WTC11 (cell line): ENCODE data around the gene NINJ2.

Source experiments
- ATF2 ChIP-seq: sonication (generic); formaldehyde crosslinking; IDR thresholded peaks from 2 replicates; pipeline ENCODE4 v1.8.1; 2022; ENCODE audit warnings: low read depth, missing genetic modification reagents, borderline replicate concordance
- CBFB ChIP-seq: sonication (generic); formaldehyde crosslinking; IDR thresholded peaks from 2 replicates; pipeline ENCODE4 v1.8.1; 2022; ENCODE audit warnings: mild to moderate bottlenecking, low read depth, missing genetic modification reagents
- CREM ChIP-seq: sonication (generic); formaldehyde crosslinking; IDR thresholded peaks from 2 replicates; pipeline ENCODE4 v1.8.1; 2022; ENCODE audit warnings: mild to moderate bottlenecking, missing genetic modification reagents, moderate library complexity
- CTCF ChIP-seq: fragments of 200-600 bp; IDR thresholded peaks from 2 replicates; pipeline ENCODE4 v1.8.0; 2022; ENCODE audit warnings: antibody characterized with exemption
- E2F4 ChIP-seq: sonication (generic); formaldehyde crosslinking; IDR thresholded peaks from 2 replicates; pipeline ENCODE4 v1.8.1; 2022; ENCODE audit warnings: low read depth, mild to moderate bottlenecking, moderate library complexity, missing genetic modification reagents, borderline replicate concordance
- ERG ChIP-seq: fragments of 250-450 bp; sonication (Bioruptor Pico); IDR thresholded peaks from 2 replicates; pipeline ENCODE4 v1.8.0; 2021; ENCODE audit warnings: mild to moderate bottlenecking
- JUN ChIP-seq: sonication (generic); formaldehyde crosslinking; IDR thresholded peaks from 2 replicates; pipeline ENCODE4 v1.8.0; 2023; ENCODE audit warnings: mild to moderate bottlenecking, missing genetic modification reagents
- KAT7 ChIP-seq: sonication (generic); formaldehyde crosslinking; IDR thresholded peaks from 2 replicates; pipeline ENCODE4 v1.8.1; 2023; ENCODE audit warnings: missing genetic modification reagents, mild to moderate bottlenecking, borderline replicate concordance
- USF2 ChIP-seq: sonication (generic); formaldehyde crosslinking; IDR thresholded peaks from 2 replicates; pipeline ENCODE4 v1.8.1; 2023; ENCODE audit warnings: mild to moderate bottlenecking, missing genetic modification reagents, moderate library complexity
- ZBTB21 ChIP-seq: sonication (generic); formaldehyde crosslinking; IDR thresholded peaks from 2 replicates; pipeline ENCODE4 v1.8.1; 2023; ENCODE audit warnings: mild to moderate bottlenecking, missing genetic modification reagents, borderline replicate concordance
- ZNF121 ChIP-seq: sonication (generic); formaldehyde crosslinking; IDR thresholded peaks from 2 replicates; pipeline ENCODE4 v1.8.0; 2023; ENCODE audit warnings: missing genetic modification reagents
- ZNF317 ChIP-seq: sonication (generic); formaldehyde crosslinking; IDR thresholded peaks from 2 replicates; pipeline ENCODE4 v1.8.1; 2023; ENCODE audit warnings: low read depth, mild to moderate bottlenecking, moderate library complexity, missing genetic modification reagents, borderline replicate concordance

GRCh38 chr12:675562-675961, 12.3 kb upstream of the NINJ2 start:
- TF ChIP-seq ATF2: no peak
- no peak for TF ChIP-seq CTCF
- no peak for TF ChIP-seq E2F4 (CRISPR knock-in tag)
- TF ChIP-seq JUN: no peak
- no peak for TF ChIP-seq ZNF121 (CRISPR knock-in tag)
- TF ChIP-seq CREM (CRISPR knock-in tag): no peak
- TF ChIP-seq ZNF317 (CRISPR knock-in tag): no peak
- no peak for TF ChIP-seq ERG (CRISPR knock-in tag)
- no peak for TF ChIP-seq ZBTB21 (CRISPR knock-in tag)
- no peak for TF ChIP-seq USF2 (CRISPR knock-in tag)
- no peak for TF ChIP-seq CBFB (CRISPR knock-in tag)
- TF ChIP-seq KAT7 (CRISPR knock-in tag): no peak
